Activated T-helper 1 cell treated with anti-CD3 and anti-CD28 coated beads, Interleukin-2, amount 50 U/mL, for 16 hours (primary cell): ENCODE results near the gene TSPAN9.

Experiments used
- DNase-seq, 2 donors: peaks; one replicate each; pipeline ENCODE4 v3.0.0-alpha.2; 2020; ENCODE audit warnings: low read depth in 1 of 2, low spot score in 1 of 2

Gene TSPAN9

GRCh38 chr12:3220382-3221321 is 143.5 kb downstream of the TSPAN9 start:
- DNase-seq: no peak

GRCh38 chr12:3222306-3222705 is 145.1 kb downstream of the TSPAN9 start:
- DNase-seq: no peak

GRCh38 chr12:3222979-3223378 is 145.8 kb downstream of the TSPAN9 start:
- DNase-seq: no peak

GRCh38 chr12:3223601-3224529 is 146.7 kb downstream of the TSPAN9 start:
- DNase-seq: no peak

GRCh38 chr12:3224530-3224903 is 147.3 kb downstream of the TSPAN9 start:
- DNase-seq: no peak

GRCh38 chr12:3225154-3225795 is 148.1 kb downstream of the TSPAN9 start:
- no peak for DNase-seq

GRCh38 chr12:3225796-3226180 is 148.6 kb downstream of the TSPAN9 start:
- DNase-seq: no peak

- no peak for DNase-seq
Observed at GRCh38 chr12:3226264-3226663, 149.1 kb downstream of the TSPAN9 start.

GRCh38 chr12:3227076-3227975 is 150.1 kb downstream of the TSPAN9 start:
- no peak for DNase-seq

- DNase-seq: no peak
Observed at GRCh38 chr12:3228552-3228951, 151.4 kb downstream of the TSPAN9 start.

- no peak for DNase-seq
Observed at GRCh38 chr12:3229577-3229976, 152.4 kb downstream of the TSPAN9 start.

- no peak for DNase-seq
Observed at GRCh38 chr12:3230758-3231375, 153.7 kb downstream of the TSPAN9 start.

- no peak for DNase-seq
Observed at GRCh38 chr12:3231399-3231876, 154.3 kb downstream of the TSPAN9 start.

GRCh38 chr12:3233797-3234196 is 156.6 kb downstream of the TSPAN9 start:
- DNase-seq: no peak

- DNase-seq: no peak
Observed at GRCh38 chr12:3236345-3237187, 159.4 kb downstream of the TSPAN9 start.

GRCh38 chr12:3238196-3238595 is 161.0 kb downstream of the TSPAN9 start:
- DNase-seq: no peak

- DNase-seq: no peak
Observed at GRCh38 chr12:3241621-3242020, 164.4 kb downstream of the TSPAN9 start.

- DNase-seq: no peak
Observed at GRCh38 chr12:3242199-3242863, 165.2 kb downstream of the TSPAN9 start.
